Activated CD4-positive, alpha-beta T cell treated with anti-CD3 and anti-CD28 coated beads for 48 hours (primary cell): ENCODE data around the gene HSPA14.
"Not testable (repeated sequence)": the region's sequence is repeated elsewhere in the genome, so short reads cannot be mapped to it uniquely, and the experiment has no call there.

Experiments
- DNase-seq: peaks from one replicate; pipeline ENCODE4 v3.0.0-alpha.2; 2020

HSPA14 gene

DNA sequence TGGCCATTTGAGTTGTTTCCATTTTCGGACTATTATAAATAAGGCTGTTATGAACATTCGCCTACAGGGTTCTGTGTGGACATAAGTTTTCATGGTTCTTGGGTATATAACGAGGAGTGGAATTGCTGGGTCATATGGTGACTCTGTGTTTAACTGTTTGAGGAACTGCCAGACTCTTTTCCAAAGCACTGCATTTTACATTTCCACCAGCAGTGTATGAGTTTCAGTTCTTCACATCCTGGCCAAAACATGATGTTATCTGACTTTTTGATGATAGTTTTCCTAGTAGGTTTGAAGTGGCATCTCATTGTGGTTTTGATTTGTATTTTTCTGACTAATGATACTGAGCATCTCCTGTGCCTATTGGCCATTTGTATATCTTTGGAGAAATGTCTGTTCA is 46.0 kb downstream of the HSPA14 start:
- no peak for DNase-seq

DNA sequence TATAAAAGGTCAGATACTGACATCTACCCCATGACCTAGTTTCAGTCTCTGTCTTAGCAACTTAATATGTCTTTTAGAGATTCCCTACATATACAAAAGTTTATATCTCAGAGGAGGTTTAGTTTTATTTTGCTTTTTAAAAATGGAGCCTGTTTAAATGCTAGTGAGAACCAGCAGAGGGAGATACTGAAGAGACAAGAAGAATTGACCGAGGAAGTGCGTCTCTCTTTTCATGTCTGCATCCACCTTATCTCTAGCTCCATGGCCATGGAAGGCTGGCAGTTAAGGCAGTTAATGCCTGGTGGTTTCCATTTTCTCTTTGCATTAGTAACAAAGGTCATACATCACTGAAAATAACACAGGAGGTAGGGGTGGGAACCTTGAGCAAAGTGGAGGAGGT is 51.2 kb downstream of the HSPA14 start:
- DNase-seq = no peak

DNA sequence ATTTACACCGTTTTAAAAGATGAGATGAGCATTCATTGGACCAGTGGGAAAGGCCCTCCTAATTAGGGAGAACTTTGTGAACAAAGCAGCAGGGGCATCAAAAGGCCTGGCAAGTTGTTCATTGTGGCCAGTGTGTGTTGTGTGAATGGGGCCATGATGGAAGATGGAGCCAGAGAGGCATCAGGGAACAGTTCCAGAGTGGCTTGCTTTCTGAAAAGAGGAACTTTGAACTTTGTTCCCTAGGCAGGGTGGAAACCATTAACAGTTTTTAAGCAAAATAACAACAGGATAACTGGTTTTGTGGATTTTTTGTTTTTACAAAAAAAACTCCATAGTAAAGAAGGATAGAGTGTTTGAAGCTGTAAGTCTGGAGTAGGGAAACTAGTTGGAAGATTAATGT is 53.0 kb downstream of the HSPA14 start:
- DNase-seq = no peak

DNA sequence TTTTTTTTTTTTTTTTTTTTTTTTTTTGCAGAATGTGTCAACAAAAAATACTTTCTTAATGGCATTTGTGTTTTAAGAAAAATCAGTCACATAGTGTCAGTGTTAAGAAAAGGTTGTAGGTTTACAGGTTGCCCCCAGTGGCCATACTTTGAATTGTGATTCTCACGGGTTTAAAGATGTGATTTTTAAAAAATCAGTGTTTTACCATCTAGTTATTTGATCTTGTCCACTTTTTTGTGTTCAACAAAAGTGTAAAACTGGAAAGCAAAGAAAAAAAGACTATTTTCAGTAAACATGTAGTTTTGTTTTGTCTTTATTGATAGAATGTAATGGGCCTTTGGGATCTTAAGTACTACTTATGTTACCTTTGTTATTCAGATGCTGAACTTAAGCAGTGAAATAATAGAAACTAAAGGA is 66.2 kb downstream of the HSPA14 start:
- DNase-seq = peak; percentile 26

DNA sequence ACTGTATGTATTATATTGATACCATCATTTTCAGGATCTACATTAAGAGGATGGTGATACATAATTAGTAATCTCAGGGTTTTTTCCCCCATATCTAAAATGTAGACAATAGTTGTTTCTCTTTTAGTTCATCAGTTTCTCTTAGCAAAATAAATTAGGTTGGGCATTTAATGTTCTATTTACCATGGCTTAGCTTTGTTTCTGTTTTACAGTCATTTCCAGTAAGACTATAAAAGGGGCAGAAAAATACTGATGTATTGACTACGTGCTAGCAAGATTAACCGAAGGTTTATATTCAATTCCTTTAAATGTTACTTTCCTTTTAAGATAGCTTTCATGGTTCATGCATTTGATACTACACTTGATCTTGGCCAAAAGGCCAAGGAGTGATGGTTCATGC is 66.8 kb downstream of the HSPA14 start:
- DNase-seq = no peak

DNA sequence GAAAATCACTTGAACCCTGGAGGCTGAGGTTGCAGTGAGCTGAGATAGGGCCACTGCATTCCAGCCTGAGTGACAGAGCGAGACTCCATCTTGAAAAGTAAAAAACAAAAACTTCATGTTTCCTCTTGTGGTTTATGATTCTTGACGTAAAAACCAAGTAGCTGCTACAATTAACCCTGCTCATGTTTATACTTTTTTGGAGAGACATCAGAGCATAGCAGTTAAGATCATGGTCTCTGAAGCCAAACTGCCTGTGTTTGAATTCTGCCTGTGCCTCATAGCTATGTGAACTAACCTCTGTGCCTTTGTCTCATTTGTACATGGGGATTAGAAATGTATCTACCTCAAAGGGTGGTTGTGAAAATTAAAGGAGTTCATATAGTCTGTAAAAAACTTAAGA is 67.8 kb downstream of the HSPA14 start:
- DNase-seq = no peak

DNA sequence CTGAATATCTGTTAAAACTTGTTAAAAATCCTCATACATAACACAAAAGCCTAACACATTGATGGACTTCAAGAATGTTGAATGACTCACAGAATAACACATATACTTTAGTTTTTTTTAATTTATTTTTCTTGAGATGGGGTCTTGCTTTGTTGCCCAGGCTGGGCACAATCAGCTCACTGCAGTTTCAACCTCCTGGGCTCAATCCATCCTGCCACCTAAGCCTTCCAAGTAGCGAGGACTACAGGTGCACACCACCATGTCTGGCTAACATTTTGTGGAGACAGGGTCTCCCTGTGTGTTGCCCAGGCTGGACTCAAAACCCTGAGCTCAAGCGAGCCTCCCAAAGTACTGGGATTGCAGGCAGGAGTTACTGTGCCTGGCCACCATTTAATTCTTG is 68.7 kb downstream of the HSPA14 start:
- no peak for DNase-seq

DNA sequence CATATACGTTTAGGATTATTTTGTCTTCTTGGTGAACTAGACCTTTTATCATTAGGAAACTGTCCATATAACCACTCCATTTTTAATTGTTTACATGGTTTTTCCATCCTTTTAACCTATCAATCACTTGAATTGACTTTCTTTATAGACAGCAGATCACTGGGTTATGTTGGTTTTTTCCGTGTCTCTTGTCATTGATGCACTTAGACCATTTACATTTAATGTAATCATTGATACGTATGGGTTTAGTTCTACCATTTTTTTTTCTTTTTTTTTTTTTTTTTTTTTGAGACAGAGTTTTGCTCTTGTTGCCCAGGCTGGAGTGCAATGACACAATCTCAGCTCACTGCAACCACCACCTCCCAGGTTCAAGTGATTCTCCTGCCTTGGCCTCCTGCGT is 69.5 kb downstream of the HSPA14 start:
- not testable (repeated sequence) for DNase-seq

DNA sequence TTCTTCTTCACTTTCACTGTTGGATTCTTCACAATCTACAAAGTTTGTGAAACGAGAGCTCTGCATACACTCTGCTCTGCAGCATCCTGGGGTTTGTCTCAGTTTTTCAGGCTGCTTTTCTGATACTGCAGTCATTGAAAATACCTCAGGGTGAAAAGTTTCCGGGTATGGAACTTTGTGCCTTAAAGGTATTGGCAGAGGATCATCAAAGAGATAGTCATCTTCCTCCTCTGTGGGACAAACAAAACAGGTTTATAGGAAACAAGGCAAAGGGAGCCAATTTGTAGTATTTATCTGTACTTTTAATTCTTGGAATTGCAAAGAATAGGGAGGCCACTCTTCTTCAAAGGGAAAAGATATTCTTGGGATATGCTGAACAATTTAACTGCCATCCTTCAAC is 71.0 kb downstream of the HSPA14 start:
- DNase-seq = no peak

DNA sequence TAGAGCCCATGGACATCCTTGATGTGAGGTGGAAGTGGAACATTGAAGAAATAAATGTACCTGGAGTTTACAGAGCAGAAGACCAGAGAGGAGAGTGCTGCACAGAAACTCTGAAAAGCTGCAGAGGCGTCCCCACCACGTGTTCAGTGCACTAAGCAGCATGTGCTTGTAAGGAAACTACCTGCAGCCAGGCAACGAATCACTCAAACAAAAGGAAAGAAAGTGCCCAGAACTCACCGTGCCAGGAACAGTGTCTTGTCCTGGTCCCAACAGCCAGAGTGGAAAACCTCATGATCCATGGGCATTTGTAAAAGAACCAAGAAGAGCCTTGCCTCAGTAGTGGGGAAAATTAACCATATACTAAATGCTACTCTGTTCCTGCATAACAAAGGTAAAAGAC is 72.8 kb downstream of the HSPA14 start:
- no peak for DNase-seq

DNA sequence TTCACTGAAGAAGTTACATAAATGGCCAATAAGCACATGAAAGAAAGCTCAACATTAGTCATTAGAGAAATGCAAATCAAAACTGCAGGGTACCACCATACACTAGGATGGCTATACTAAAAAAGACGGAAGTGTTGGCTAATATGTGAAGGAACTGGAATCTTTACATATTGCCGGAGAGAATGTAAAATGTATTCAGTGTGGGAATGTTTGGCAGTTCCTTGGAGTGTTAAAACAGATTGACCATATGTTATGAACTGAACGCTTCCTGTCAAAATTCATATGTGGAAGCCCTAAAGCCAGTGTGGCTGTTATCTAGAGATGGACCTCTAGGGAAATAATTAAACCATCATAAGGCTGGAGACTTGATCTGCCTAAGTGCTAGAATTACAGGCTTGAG is 73.7 kb downstream of the HSPA14 start:
- DNase-seq = no peak

DNA sequence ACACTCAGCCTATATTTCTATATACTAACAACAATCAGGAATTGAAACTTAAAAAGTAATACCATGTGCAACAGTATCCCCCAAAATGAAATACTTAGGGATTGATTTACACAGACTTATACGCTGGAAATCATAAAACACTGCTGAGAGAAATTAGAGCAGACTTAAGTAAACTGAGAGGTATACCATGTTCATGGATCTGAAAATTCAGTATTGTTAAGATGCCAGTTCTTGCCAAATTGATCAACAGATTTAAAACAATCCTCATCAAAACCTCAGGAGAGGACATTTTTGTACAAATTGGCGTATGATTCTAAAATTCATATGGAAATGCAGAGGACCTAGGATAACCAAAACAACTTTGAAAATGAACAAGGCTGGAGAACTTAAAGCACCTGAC is 78.5 kb downstream of the HSPA14 start:
- no peak for DNase-seq

DNA sequence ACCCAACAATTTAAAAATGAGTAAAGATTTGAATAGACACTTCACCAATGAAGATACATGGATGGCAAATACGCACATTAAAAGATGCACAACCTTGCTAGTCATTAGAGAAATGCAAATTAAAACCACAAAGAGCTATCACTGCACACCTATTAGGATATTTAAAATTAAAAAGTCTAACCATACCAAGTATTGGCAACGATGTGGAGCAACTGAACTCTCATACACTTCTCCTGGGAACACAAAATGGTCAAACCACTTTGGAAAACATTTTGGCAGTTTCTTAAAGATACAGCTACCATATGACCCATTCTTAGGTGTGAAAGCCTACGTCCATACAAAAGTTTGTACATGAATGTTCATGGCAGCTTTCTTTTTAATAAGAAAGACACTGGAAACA is 79.7 kb downstream of the HSPA14 start:
- DNase-seq = no peak

DNA sequence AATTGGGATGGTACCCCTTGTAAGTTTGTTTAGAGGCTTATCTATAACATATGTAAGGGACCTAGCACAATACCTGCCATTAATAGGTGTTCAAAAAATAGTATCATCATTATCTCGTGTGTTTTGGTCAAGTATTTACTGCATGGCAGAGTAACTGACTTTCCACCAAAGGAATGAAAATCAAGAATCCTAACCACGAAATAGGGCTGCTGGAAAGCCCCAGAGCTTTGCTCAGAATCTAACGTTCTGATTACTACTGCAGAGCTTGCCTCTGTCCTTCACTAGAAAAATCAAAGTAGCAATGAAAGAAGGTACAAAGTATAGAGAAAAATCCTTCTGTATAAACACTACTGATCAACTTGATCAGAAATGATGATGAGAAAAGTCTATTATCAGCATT is 80.9 kb downstream of the HSPA14 start:
- DNase-seq = no peak
